Central memory CD8-positive, alpha-beta T cell (primary cell): ENCODE data around the gene TMEM184B.

ENCODE experiments used
- ATAC-seq: fragments of 150-1000 bp; cut with Tn5 transposase; replicated peaks from 2 replicates; pipeline ENCODE4 v1.10.0; 2022; ENCODE audit warnings: mild to moderate bottlenecking, moderate FRiP score, moderate number of reproducible peaks; ENCODE audit not compliant: poor library complexity, severe bottlenecking; ENCODE audit errors: extremely low read depth
- DNase-seq, 2 donors: peaks; one replicate each; pipeline ENCODE4 v3.0.0; 2021; ENCODE audit warnings: low spot score in 2 of 2
- H3K27ac Mint-ChIP-seq: one replicate; pipeline ENCODE4 v1.8.0; 2022; ENCODE audit warnings: low read depth, mild to moderate bottlenecking, moderate library complexity, mixed read lengths
- H3K27me3 Mint-ChIP-seq: one replicate; pipeline ENCODE4 v1.8.0; 2022; ENCODE audit warnings: mixed read lengths
- H3K36me3 Mint-ChIP-seq: one replicate; pipeline ENCODE4 v1.8.0; 2022; ENCODE audit warnings: mild to moderate bottlenecking, moderate library complexity, mixed read lengths; ENCODE audit not compliant: insufficient read depth
- H3K4me1 Mint-ChIP-seq: one replicate; pipeline ENCODE4 v1.8.0; 2022; ENCODE audit warnings: mixed read lengths
- H3K4me3 Mint-ChIP-seq: one replicate; pipeline ENCODE4 v1.8.0; 2022; ENCODE audit warnings: mild to moderate bottlenecking, moderate library complexity, mixed read lengths
- H3K9me3 Mint-ChIP-seq: one replicate; pipeline ENCODE4 v1.8.0; 2022; ENCODE audit warnings: mixed read lengths

Gene TMEM184B

GRCh38 chr22:38262051-38262795, 10.6 kb downstream of the TMEM184B start:
- Mint-ChIP-seq H3K27ac (peak overlapping the region; percentile 78), H3K4me3 (peak overlapping the region; percentile 23), H3K4me1 (peaks cover 49% of the 10 kb centered on the region), H3K36me3 (peaks cover 5% of the 10 kb centered on the region), H3K9me3 (no peaks in the 10 kb centered on the region), H3K27me3 (no peaks in the 10 kb centered on the region)
- peak in 1 of 2 donors; percentile 31 for DNase-seq
- peak; percentile 54 for ATAC-seq

GRCh38 chr22:38260761-38261681, 11.8 kb downstream of the TMEM184B start:
- no peak overlapping the region for H3K27ac Mint-ChIP-seq
- ATAC-seq, result no peak
- H3K36me3 Mint-ChIP-seq, result peaks cover 5% of the 10 kb centered on the region
- no peaks in the 10 kb centered on the region for H3K9me3 Mint-ChIP-seq
- no peak for DNase-seq
- H3K27me3 Mint-ChIP-seq, result no peaks in the 10 kb centered on the region
- peaks cover 39% of the 10 kb centered on the region for H3K4me1 Mint-ChIP-seq
- peak overlapping the region; percentile 23 for H3K4me3 Mint-ChIP-seq

- H3K4me1 Mint-ChIP-seq, result peaks cover 26% of the 10 kb centered on the region
- peaks cover 5% of the 10 kb centered on the region for H3K36me3 Mint-ChIP-seq
- H3K27ac Mint-ChIP-seq, result no peak overlapping the region
- H3K27me3 Mint-ChIP-seq, result no peaks in the 10 kb centered on the region
- no peaks in the 10 kb centered on the region for H3K9me3 Mint-ChIP-seq
- DNase-seq (no peak), ATAC-seq (no peak)
- no peak overlapping the region for H3K4me3 Mint-ChIP-seq
Observed at GRCh38 chr22:38259370-38259769, 13.4 kb downstream of the TMEM184B start.

- Mint-ChIP-seq H3K36me3 (peaks cover 5% of the 10 kb centered on the region), H3K27me3 (no peaks in the 10 kb centered on the region), H3K9me3 (no peaks in the 10 kb centered on the region), H3K4me1 (peaks cover 26% of the 10 kb centered on the region), H3K4me3 (no peak overlapping the region), H3K27ac (no peak overlapping the region)
- DNase-seq, result no peak
- no peak for ATAC-seq
Observed at GRCh38 chr22:38258895-38259294, 13.9 kb downstream of the TMEM184B start.

GRCh38 chr22:38257650-38258250, 15.1 kb downstream of the TMEM184B start:
- Mint-ChIP-seq H3K36me3 (peaks cover 5% of the 10 kb centered on the region), H3K4me1 (peaks cover 26% of the 10 kb centered on the region), H3K9me3 (no peaks in the 10 kb centered on the region), H3K4me3 (no peak overlapping the region), H3K27me3 (no peaks in the 10 kb centered on the region), H3K27ac (no peak overlapping the region)
- DNase-seq (no peak), ATAC-seq (no peak)

- DNase-seq (no peak), ATAC-seq (no peak)
- Mint-ChIP-seq H3K9me3 (no peaks in the 10 kb centered on the region), H3K27ac (no peak overlapping the region), H3K27me3 (no peaks in the 10 kb centered on the region), H3K4me1 (peaks cover 23% of the 10 kb centered on the region), H3K36me3 (peaks cover 5% of the 10 kb centered on the region), H3K4me3 (no peak overlapping the region)
Observed at GRCh38 chr22:38257181-38257580, 15.6 kb downstream of the TMEM184B start.

- H3K27ac Mint-ChIP-seq, result no peak overlapping the region
- no peaks in the 10 kb centered on the region for H3K27me3 Mint-ChIP-seq
- no peaks in the 10 kb centered on the region for H3K9me3 Mint-ChIP-seq
- no peak overlapping the region for H3K4me3 Mint-ChIP-seq
- ATAC-seq (no peak), DNase-seq (no peak)
- H3K36me3 Mint-ChIP-seq, result peaks cover 5% of the 10 kb centered on the region
- H3K4me1 Mint-ChIP-seq, result peaks cover 13% of the 10 kb centered on the region
Observed at GRCh38 chr22:38255697-38256096, 17.1 kb downstream of the TMEM184B start.

- H3K27me3 Mint-ChIP-seq, result no peaks in the 10 kb centered on the region
- ATAC-seq (no peak), DNase-seq (no peak)
- no peaks in the 10 kb centered on the region for H3K9me3 Mint-ChIP-seq
- no peak overlapping the region for H3K27ac Mint-ChIP-seq
- H3K4me1 Mint-ChIP-seq, result peaks cover 12% of the 10 kb centered on the region
- peaks cover 5% of the 10 kb centered on the region for H3K36me3 Mint-ChIP-seq
- no peak overlapping the region for H3K4me3 Mint-ChIP-seq
Observed at GRCh38 chr22:38251341-38251692, 21.5 kb downstream of the TMEM184B start.

- Mint-ChIP-seq H3K27me3 (no peaks in the 10 kb centered on the region), H3K27ac (no peak overlapping the region), H3K9me3 (no peaks in the 10 kb centered on the region), H3K36me3 (peaks cover 5% of the 10 kb centered on the region), H3K4me1 (peaks cover 12% of the 10 kb centered on the region), H3K4me3 (no peak overlapping the region)
- no peak for ATAC-seq
- no peak for DNase-seq
Observed at GRCh38 chr22:38250643-38251340, 22.0 kb downstream of the TMEM184B start.

GRCh38 chr22:38249803-38250642, 22.8 kb downstream of the TMEM184B start:
- Mint-ChIP-seq H3K36me3 (peaks cover 5% of the 10 kb centered on the region), H3K4me3 (no peak overlapping the region), H3K27ac (no peak overlapping the region), H3K9me3 (no peaks in the 10 kb centered on the region), H3K4me1 (peaks cover 12% of the 10 kb centered on the region), H3K27me3 (no peaks in the 10 kb centered on the region)
- DNase-seq (no peak), ATAC-seq (no peak)

GRCh38 chr22:38249301-38249700, 23.5 kb downstream of the TMEM184B start:
- H3K9me3 Mint-ChIP-seq, result no peaks in the 10 kb centered on the region
- no peak overlapping the region for H3K4me3 Mint-ChIP-seq
- H3K4me1 Mint-ChIP-seq, result peaks cover 12% of the 10 kb centered on the region
- H3K27ac Mint-ChIP-seq, result no peak overlapping the region
- H3K27me3 Mint-ChIP-seq, result no peaks in the 10 kb centered on the region
- ATAC-seq, result no peak
- H3K36me3 Mint-ChIP-seq, result peaks cover 5% of the 10 kb centered on the region
- no peak for DNase-seq
